ENCODE results near the gene KIF6.

GRCh38 chr6:39320363-39320984 is 404.7 kb downstream of the KIF6 start:
- TF ChIP-seq CTCF (conservative IDR thresholded peaks at IDR 0.05; ENCODE audit: low read depth, low read length) (no peak), EZH2 (IDR thresholded peaks at IDR 0.05; ENCODE audit: borderline replicate concordance, low read depth, low read length, poor library complexity, severe bottlenecking) (no peak)
